ENCODE measurements around the gene RUNX1. TPM values are rescaled to one million over a fixed set of nuclear protein-coding genes. Genes with fewer than 3 reads are reported as not detected.

RUNX1 gene
- total RNA-seq, 1 experiment from 2014 or later: 55.2 TPM

GRCh38 chr21:34812504-34813265 is 236.4 kb downstream of the RUNX1 start:
- TF ChIP-seq CTCF (conservative IDR thresholded peaks at IDR 0.05; ENCODE audit: low read depth, low read length) (no peak), EZH2phosphoT487 (IDR thresholded peaks at IDR 0.05; ENCODE audit: borderline replicate concordance, low read length) (no peak), EZH2 (IDR thresholded peaks at IDR 0.05; ENCODE audit: low read length, unreplicated experiment) (no peak)
- Histone ChIP-seq H3K4me2 (ENCODE audit: low read length) (peak overlapping the region; percentile 64), H3K9me3 (ENCODE audit: low read length) (no peaks in the 10 kb centered on the region), H2AFZ (ENCODE audit: low read length) (no peak overlapping the region), H3K9ac (ENCODE audit: low read length) (peak overlapping the region; percentile 74), H3K36me3 (ENCODE audit: low read depth, low read length) (peaks cover 56% of the 10 kb centered on the region), H3K79me2 (ENCODE audit: low read length) (peaks cover 22% of the 10 kb centered on the region), H3K4me1 (ENCODE audit: insufficient read depth, low read length) (peaks cover 80% of the 10 kb centered on the region), H3K4me3 (ENCODE audit: low read length) (no peak overlapping the region), H3F3A (ENCODE audit: low read length, unreplicated experiment) (peaks cover 10% of the 10 kb centered on the region), H3K9me2 (replicated peaks; ENCODE audit: low read length) (no peaks in the 10 kb centered on the region), H4K20me1 (ENCODE audit: low read length) (no peaks in the 10 kb centered on the region), H3K27me3 (ENCODE audit: low read length) (no peaks in the 10 kb centered on the region), H3K27ac (ENCODE audit: low read length) (peak overlapping the region; percentile 96)
- DNase-seq: peak; percentile 93
- peak; percentile 53 for ATAC-seq
- ChIA-PET POLR2A (ENCODE audit: unreplicated experiment) (interaction anchor here (0.6 to 1.3 kb wide), 2 partner anchors 10 to 28 kb away, joined by 3 read pairs; no protein-coding TSS in a partner anchor), CTCF (interaction anchor here (0.9 to 1.0 kb wide), 2 partner anchors 67 to 69 kb away, joined by 3 read pairs; no protein-coding TSS in a partner anchor)
- BruUV-seq (replicated peaks): no TSS peak
- intact Hi-C loops (cut with micrococcal nuclease): loop anchor here (2.0 kb wide), 3 partner anchors 18 to 66 kb away; no protein-coding TSS in a partner anchor

DNA sequence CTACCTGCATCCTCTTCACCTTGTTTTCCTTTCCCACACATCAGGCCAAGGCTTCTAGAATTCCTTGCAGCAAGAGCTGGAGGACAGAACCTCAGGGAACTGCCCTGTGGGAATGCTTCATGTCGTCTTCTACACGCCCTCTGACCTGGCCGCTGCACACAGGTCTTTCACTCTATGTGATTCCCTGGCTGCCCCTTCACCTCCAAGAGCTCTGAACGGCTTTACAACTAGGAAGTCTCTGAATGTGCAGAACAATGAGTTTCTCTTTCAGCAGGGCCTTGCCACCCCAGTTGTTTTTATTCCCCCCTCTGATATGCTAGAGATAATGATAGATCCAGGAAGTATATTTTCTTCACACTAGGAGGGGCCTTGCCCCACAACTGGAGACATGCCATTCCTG is 237.7 kb downstream of the RUNX1 start:
- Histone ChIP-seq H4K20me1 (ENCODE audit: low read length) (no peaks in the 10 kb centered on the region), H3K9me2 (replicated peaks; ENCODE audit: low read length) (no peaks in the 10 kb centered on the region), H3F3A (ENCODE audit: low read length, unreplicated experiment) (peaks cover 10% of the 10 kb centered on the region), H3K9ac (ENCODE audit: low read length) (peak overlapping the region; percentile 49; the same call in 1 of the 2 replicates), H3K4me1 (ENCODE audit: insufficient read depth, low read length) (peaks cover 92% of the 10 kb centered on the region), H3K27ac (ENCODE audit: low read length) (peak overlapping the region; percentile 96), H3K36me3 (ENCODE audit: low read depth, low read length) (peaks cover 49% of the 10 kb centered on the region), H3K79me2 (ENCODE audit: low read length) (peaks cover 32% of the 10 kb centered on the region), H3K4me2 (ENCODE audit: low read length) (no peak overlapping the region; the same call in 1 of the 2 replicates), H3K27me3 (ENCODE audit: low read length) (no peaks in the 10 kb centered on the region), H3K9me3 (ENCODE audit: low read length) (no peaks in the 10 kb centered on the region), H2AFZ (ENCODE audit: low read length) (no peak overlapping the region), H3K4me3 (ENCODE audit: low read length) (no peak overlapping the region)
- BruUV-seq (replicated peaks): no TSS peak
- POLR2A ChIA-PET (ENCODE audit: unreplicated experiment): interaction anchor here (0.6 kb wide), 1 partner anchor 766 kb away, joined by 4 read pairs; no protein-coding TSS in a partner anchor
- intact Hi-C loops (cut with micrococcal nuclease): no loop called here
- CTCF ChIA-PET: no interaction called here
- TF ChIP-seq CTCF (conservative IDR thresholded peaks at IDR 0.05; ENCODE audit: low read depth, low read length) (no peak), EZH2phosphoT487 (IDR thresholded peaks at IDR 0.05; ENCODE audit: borderline replicate concordance, low read length) (no peak)
- ATAC-seq: no peak
- DNase-seq: no peak

DNA sequence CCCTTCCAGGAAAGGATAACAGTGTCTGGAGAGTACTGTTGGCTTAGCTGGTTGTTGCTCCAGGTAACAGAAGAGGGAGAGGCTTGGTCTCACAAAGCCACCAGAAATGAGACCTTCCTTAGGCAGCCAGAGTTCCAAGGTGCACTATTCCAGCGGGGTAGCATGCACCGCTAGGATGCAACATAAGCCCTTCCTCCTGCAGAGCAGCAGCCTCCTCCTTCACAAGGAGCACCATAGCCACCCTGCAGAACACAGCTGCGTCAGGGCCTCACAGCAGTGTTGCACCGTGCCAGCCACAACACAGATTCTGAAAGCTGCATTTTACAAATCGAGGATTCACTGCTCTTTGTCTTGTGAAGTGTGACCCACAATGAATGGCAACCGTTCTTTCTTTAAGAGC is 238.3 kb downstream of the RUNX1 start:
- Histone ChIP-seq H3K4me3 (ENCODE audit: low read length) (no peak overlapping the region), H3K9me2 (replicated peaks; ENCODE audit: low read length) (no peaks in the 10 kb centered on the region), H3K4me2 (ENCODE audit: low read length) (no peak overlapping the region), H3K27ac (ENCODE audit: low read length) (no peak overlapping the region), H3K4me1 (ENCODE audit: insufficient read depth, low read length) (peaks cover 92% of the 10 kb centered on the region), H3K9ac (ENCODE audit: low read length) (no peak overlapping the region), H3K36me3 (ENCODE audit: low read depth, low read length) (peaks cover 49% of the 10 kb centered on the region), H4K20me1 (ENCODE audit: low read length) (no peaks in the 10 kb centered on the region), H3K79me2 (ENCODE audit: low read length) (peaks cover 38% of the 10 kb centered on the region), H2AFZ (ENCODE audit: low read length) (no peak overlapping the region), H3K9me3 (ENCODE audit: low read length) (no peaks in the 10 kb centered on the region), H3K27me3 (ENCODE audit: low read length) (no peaks in the 10 kb centered on the region), H3F3A (ENCODE audit: low read length, unreplicated experiment) (peaks cover 10% of the 10 kb centered on the region)
- no TSS peak for BruUV-seq (replicated peaks)
- ATAC-seq (no peak), DNase-seq (no peak)
- intact Hi-C loops (cut with micrococcal nuclease): no loop called here
- TF ChIP-seq CTCF (conservative IDR thresholded peaks at IDR 0.05; ENCODE audit: low read depth, low read length): no peak
- no peak for TF ChIP-seq EZH2 (IDR thresholded peaks at IDR 0.05; ENCODE audit: low read length, unreplicated experiment)
- TF ChIP-seq EZH2phosphoT487 (IDR thresholded peaks at IDR 0.05; ENCODE audit: borderline replicate concordance, low read length): no peak
- ChIA-PET CTCF (no interaction called here), POLR2A (ENCODE audit: unreplicated experiment) (interaction anchor here (0.6 kb wide), 1 partner anchor 766 kb away, joined by 4 read pairs; no protein-coding TSS in a partner anchor)
